Activated T-helper 2 cell treated with anti-CD3 and anti-CD28 coated beads, Interferon-gamma antibody, Interleukin-2, Interleukin-4, amounts not matched to agents 10 μg/mL and 5 μg/mL and 100 μg/mL, durations not matched to agents 14 hours and 24 hours and 36 hours (primary cell): ENCODE results near the gene PLEKHH1. TPM values are rescaled to one million over a fixed set of nuclear protein-coding genes. Genes with fewer than 3 reads are reported as not detected.

Experiments used
- DNase-seq: peaks from one replicate; pipeline ENCODE4 v3.0.0; 2021; ENCODE audit warnings: low spot score
- H3K27ac Mint-ChIP-seq: one replicate; pipeline ENCODE4 v1.8.0; 2021; ENCODE audit warnings: mixed read lengths
- H3K27me3 Mint-ChIP-seq: one replicate; pipeline ENCODE4 v1.8.0; 2021; ENCODE audit warnings: low read depth, mixed read lengths
- H3K36me3 Mint-ChIP-seq: one replicate; pipeline ENCODE4 v1.8.0; 2021; ENCODE audit warnings: low read depth, mixed read lengths
- H3K4me1 Mint-ChIP-seq: one replicate; pipeline ENCODE4 v1.8.0; 2021; ENCODE audit warnings: low read depth, mixed read lengths
- H3K4me3 Mint-ChIP-seq: one replicate; pipeline ENCODE4 v1.8.0; 2021; ENCODE audit warnings: low read depth, mild to moderate bottlenecking, moderate library complexity, mixed read lengths
- H3K9me3 Mint-ChIP-seq: one replicate; pipeline ENCODE4 v1.8.0; 2021; ENCODE audit warnings: mixed read lengths
- intact Hi-C: fragments of 100-400 bp; cut with micrococcal nuclease; formaldehyde crosslinking; loops from one replicate; pipeline ENCODE4 v1.15.1; 2023
- total RNA-seq: library from RNA; stranded (reverse); gene quantifications from 2 replicates; pipeline ENCODE4 v1.2.3, GENCODE V29; 2022

The PLEKHH1 gene
- total RNA-seq, 1 donor from 2014 or later: 1.5 TPM

DNA sequence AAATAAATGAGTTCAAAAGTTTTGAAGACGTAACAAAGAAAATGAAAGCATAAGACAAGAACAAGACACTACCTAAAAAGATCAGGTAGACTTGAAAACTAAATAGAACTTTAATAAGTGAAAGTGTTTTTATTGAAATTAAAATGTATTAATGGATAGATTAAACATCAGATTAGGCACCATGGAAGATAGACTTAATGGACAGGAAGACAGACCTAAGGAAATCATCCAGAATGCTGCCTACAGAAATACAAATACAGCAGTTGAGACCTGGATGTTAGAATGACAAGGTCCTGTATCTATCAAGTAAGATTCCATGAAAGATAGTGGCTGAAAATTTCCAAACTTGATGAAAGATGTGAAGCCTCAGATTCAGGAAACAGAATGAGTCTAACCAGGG is 11.5 kb downstream of the PLEKHH1 start:
- peaks cover 5% of the 10 kb centered on the region for H3K4me1 Mint-ChIP-seq
- H3K27me3 Mint-ChIP-seq: peaks cover 45% of the 10 kb centered on the region
- no peak overlapping the region for H3K4me3 Mint-ChIP-seq
- intact Hi-C loops: no loop called here
- no peaks in the 10 kb centered on the region for H3K36me3 Mint-ChIP-seq
- H3K9me3 Mint-ChIP-seq: peaks cover 5% of the 10 kb centered on the region
- no peak for DNase-seq
- H3K27ac Mint-ChIP-seq: no peak overlapping the region

DNA sequence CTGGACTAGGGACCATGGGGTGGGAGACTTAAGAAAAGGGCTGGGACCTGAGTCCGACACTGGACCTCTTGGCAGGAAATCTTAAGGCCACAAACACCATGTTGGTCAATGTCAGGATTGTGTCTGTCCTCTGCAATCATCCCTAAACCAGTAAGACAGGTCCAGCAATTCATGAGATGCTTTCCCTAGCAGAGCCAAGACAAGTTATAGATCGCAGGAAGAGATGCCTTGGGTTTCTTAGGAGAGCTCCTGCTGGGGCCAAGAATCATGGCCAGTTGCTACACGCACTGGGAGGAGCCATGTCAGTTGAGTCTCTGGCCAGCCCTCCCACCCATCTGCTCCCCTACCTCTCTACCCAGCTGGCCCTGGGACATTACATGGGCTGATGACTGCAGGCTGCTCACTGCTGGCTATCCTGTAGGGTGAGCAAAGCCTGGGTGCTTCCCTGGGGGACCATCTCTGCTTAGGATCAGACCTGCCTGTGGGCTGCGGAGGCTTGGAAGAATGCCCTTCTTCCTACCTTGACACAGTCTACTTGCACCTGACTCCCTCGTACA is 14.2 kb downstream of the PLEKHH1 start:
- intact Hi-C loops: no loop called here
- no peak overlapping the region for H3K27ac Mint-ChIP-seq
- no peaks in the 10 kb centered on the region for H3K36me3 Mint-ChIP-seq
- peaks cover 29% of the 10 kb centered on the region for H3K27me3 Mint-ChIP-seq
- H3K9me3 Mint-ChIP-seq: peaks cover 5% of the 10 kb centered on the region
- no peak for DNase-seq
- H3K4me3 Mint-ChIP-seq: no peak overlapping the region
- no peaks in the 10 kb centered on the region for H3K4me1 Mint-ChIP-seq

DNA sequence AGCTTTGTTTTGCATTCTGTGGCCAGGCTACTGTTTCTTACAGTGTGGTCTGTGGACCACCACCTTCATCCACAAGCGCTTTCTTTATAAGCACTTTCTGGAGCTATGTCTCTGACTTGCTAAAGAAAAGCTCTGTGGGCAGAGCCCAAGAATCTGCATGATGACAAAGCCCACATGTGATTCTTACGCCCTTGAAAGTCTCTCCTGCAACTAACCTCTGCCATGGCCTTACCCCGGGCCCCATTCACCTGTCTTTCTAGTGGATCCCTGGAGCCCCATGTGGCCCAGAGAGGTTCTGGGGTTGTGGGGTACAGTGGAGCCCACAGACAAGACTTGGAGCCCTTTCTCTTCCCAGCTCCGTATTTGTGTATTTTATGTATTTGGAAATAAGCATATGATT is 16.6 kb downstream of the PLEKHH1 start:
- Mint-ChIP-seq H3K36me3 (no peaks in the 10 kb centered on the region), H3K27me3 (peaks cover 16% of the 10 kb centered on the region), H3K9me3 (no peaks in the 10 kb centered on the region), H3K27ac (no peak overlapping the region), H3K4me1 (no peaks in the 10 kb centered on the region), H3K4me3 (no peak overlapping the region)
- DNase-seq: no peak
- intact Hi-C loops: no loop called here

DNA sequence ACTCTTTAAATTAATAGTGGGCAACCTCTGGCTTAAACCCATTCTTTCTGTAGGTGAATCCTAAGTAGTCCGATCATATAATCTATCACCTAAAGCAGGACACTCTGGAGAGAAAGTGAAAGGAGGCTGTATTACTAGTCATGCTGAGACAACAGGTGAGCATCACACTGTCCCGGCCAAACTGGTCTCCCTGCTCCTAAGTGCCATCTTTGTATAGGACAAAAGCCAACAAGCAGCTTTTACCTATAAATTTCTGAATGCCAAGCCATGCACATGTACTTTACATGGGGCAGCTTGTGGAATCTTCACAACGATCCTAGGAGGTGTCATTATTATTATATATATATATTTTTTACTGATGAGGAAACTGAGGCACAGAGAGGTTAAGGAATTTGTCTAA is 18.0 kb downstream of the PLEKHH1 start:
- Mint-ChIP-seq H3K4me1 (no peaks in the 10 kb centered on the region), H3K27me3 (peaks cover 7% of the 10 kb centered on the region), H3K9me3 (no peaks in the 10 kb centered on the region), H3K4me3 (no peak overlapping the region), H3K36me3 (no peaks in the 10 kb centered on the region), H3K27ac (no peak overlapping the region)
- no peak for DNase-seq
- intact Hi-C loops: no loop called here

DNA sequence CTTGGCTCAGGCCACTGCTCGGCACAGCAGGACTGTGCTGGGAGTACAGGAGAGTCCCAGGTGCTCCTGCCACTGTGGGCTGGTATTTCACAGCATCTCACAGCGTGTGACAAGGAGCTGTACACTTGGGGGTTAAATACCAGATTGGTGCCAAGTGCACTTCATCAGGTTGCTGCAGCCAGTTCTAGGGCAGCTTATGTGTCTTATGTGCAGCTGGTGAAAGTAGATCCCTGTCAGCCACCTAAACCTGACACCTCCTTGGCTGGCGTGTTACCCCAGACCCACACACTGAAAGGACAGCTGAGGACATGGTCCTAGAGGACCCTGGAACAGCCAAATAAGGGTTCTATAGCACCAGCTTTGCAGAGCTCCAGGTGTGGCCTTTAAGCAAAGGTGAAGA is 18.9 kb downstream of the PLEKHH1 start:
- Mint-ChIP-seq H3K27ac (no peak overlapping the region), H3K36me3 (no peaks in the 10 kb centered on the region), H3K4me3 (no peak overlapping the region), H3K27me3 (peaks cover 6% of the 10 kb centered on the region), H3K9me3 (no peaks in the 10 kb centered on the region), H3K4me1 (peaks cover under 1% of the 10 kb centered on the region)
- DNase-seq: no peak
- intact Hi-C loops: no loop called here

DNA sequence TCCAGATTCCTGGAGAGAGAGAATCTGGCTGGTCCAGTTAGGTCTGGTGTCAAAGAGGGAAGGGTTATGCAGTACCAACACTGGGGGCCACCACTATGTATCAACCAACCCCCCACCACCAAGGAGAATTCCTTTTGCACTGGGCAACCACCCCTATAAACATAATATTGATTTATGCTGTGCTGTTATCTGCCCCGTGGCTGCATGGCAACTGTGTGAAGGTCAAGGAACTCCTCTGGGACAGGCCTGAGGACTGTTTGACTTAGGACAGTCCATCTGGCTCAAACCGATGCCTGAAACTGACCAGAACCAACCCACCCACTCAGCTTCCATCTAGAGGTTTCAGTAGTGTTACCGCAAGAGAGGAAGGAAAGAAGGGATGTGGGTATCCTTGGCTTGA is 20.5 kb downstream of the PLEKHH1 start:
- H3K4me1 Mint-ChIP-seq: peaks cover 2% of the 10 kb centered on the region
- no peaks in the 10 kb centered on the region for H3K9me3 Mint-ChIP-seq
- intact Hi-C loops: no loop called here
- H3K4me3 Mint-ChIP-seq: no peak overlapping the region
- DNase-seq: no peak
- H3K27ac Mint-ChIP-seq: no peak overlapping the region
- H3K36me3 Mint-ChIP-seq: no peaks in the 10 kb centered on the region
- H3K27me3 Mint-ChIP-seq: peaks cover 10% of the 10 kb centered on the region

DNA sequence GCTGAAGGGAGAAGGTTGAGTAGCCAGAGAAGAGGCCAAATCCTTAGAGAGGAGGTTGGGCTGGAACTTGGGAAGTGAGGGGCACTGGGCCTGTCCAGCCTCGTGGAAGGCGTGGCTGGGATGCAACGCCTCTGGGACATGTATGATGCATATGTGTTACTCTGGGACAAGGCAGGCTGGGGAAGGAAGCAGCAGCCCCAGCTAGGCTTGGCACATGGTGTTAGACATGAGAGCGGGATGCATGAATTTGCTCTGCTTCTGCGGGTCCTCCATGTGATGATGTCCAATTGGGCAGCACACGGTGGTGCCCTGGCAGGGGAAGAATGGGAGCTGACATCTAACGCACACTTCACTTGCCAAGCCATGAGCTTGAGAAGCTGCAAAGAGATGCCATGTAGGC is 21.3 kb downstream of the PLEKHH1 start:
- Mint-ChIP-seq H3K27me3 (peaks cover 10% of the 10 kb centered on the region), H3K27ac (no peak overlapping the region), H3K9me3 (no peaks in the 10 kb centered on the region), H3K4me1 (peaks cover 2% of the 10 kb centered on the region), H3K36me3 (no peaks in the 10 kb centered on the region), H3K4me3 (no peak overlapping the region)
- intact Hi-C loops: no loop called here
- DNase-seq: no peak

DNA sequence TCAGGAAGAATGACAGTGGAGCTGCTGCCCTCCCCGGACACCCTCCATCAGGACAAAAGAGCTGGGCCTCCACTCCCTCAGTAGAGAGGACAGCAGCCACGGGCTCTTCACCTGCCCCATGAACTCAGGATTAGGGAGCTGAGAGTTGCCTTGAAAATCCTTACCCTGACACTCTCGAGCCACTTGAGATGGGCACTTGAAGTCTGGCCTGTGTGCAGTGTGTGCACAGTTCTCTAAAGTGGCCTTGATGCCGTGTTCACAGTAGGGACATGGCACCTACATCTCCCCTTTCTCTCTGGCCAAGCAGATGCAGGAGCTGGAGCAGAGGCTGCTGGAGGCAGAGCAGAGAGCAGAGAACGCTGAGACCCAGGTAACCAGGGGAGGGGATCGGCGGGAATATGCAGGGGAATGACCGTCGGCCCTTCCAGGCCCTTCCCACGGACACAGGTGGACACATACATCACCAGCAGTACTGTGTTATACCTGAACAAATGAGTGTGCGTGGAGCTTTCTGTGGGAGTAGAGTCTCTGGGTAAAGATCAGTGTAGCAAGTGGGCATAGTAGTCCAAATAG is 22.5 kb downstream of the PLEKHH1 start:
- Mint-ChIP-seq H3K27ac (no peak overlapping the region), H3K27me3 (peaks cover 12% of the 10 kb centered on the region)
- intact Hi-C loops: no loop called here

DNA sequence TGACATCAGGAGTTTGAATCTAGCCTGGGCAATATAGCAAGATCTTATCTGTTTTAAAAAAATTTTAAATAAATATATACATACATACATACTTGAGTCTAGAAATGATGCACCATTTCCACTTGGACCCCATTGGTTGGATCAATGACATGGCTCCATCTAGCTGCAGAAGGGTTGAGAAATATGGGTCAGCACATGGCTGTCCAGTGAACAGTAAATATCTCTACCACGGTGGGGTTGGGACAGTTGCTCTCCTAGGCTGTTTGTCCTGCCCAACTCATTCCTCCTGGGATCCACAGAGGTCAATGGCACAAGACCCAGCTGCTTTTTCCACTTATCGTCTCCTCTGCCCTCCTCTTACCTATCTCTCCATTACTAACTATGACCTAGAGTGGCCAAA is 23.6 kb downstream of the PLEKHH1 start:
- intact Hi-C loops: no loop called here
- Mint-ChIP-seq H3K4me3 (no peak overlapping the region), H3K27me3 (peaks cover 12% of the 10 kb centered on the region), H3K9me3 (no peaks in the 10 kb centered on the region), H3K36me3 (no peaks in the 10 kb centered on the region), H3K27ac (no peak overlapping the region), H3K4me1 (peaks cover 2% of the 10 kb centered on the region)
- no peak for DNase-seq

More for the DNA sequence above, 22.5 kb downstream of the PLEKHH1 start:
- Mint-ChIP-seq H3K9me3 (no peaks in the 10 kb centered on the region), H3K4me3 (no peak overlapping the region), H3K36me3 (no peaks in the 10 kb centered on the region), H3K4me1 (peaks cover 2% of the 10 kb centered on the region)
- DNase-seq: no peak

DNA sequence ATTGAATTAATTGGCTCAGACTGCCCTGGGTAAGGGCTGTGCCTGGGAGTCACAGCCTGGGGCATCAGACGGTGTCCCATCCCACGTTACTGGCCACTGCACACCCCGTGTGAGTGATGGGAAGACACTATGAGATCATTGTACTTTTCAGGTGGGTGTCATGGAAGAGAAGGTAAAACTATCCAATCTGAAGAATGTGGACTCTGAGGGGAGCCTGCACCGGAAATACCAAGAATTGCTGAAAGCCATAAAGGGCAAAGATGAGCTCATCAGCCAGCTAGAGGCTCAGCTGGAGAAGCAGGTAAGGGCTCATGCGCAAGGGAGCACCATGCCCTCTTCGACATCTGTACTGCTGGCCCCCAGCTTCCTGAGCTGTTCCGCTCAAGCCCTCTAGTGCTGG is 24.0 kb downstream of the PLEKHH1 start:
- intact Hi-C loops: no loop called here
- Mint-ChIP-seq H3K4me3 (no peak overlapping the region), H3K27me3 (peaks cover 12% of the 10 kb centered on the region), H3K27ac (no peak overlapping the region), H3K9me3 (no peaks in the 10 kb centered on the region), H3K36me3 (no peaks in the 10 kb centered on the region), H3K4me1 (peaks cover 2% of the 10 kb centered on the region)
- DNase-seq: no peak

DNA sequence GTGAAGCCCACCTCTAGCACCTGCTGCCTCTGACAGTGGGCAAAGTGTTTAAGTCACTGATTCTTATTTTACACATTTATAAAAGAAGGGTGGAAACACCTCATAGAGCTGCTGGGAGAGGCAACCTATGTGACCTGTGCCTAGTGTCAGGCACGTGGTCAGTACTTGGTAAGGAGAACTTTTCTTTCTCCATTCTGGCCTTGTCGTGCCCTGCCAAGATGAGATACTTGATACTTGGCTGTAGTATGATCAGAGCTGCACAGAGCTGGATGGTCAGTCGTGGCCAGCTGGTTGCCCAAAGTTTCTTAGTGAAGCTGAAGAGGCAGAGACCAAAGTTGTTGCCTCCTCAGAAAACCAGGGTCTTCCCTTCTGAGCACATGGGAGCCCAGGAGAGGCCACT is 24.6 kb downstream of the PLEKHH1 start:
- Mint-ChIP-seq H3K4me3 (no peak overlapping the region), H3K27ac (no peak overlapping the region), H3K9me3 (no peaks in the 10 kb centered on the region), H3K36me3 (no peaks in the 10 kb centered on the region), H3K27me3 (peaks cover 11% of the 10 kb centered on the region), H3K4me1 (peaks cover 2% of the 10 kb centered on the region)
- intact Hi-C loops: no loop called here
- DNase-seq: no peak

DNA sequence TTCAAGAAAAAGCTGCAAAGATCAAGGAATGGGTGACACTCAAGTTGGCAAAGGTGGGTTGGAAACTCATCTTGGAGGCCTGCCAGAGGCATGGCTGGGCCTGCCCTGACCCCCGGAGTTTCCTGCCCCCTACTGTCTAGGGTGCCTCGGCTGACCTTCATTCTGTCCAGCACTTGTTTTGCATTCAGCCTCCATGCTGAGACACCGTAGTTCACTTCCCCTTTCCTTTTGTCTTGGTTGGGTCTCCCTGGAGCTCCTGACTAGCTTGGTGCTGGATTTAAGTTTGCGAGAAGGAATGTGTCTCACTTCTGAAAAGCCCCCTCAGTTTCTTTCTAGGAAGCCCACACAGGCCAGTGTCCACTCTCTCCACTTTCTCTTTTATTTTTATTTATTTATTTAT is 26.5 kb downstream of the PLEKHH1 start:
- intact Hi-C loops: no loop called here
- Mint-ChIP-seq H3K36me3 (no peaks in the 10 kb centered on the region), H3K27me3 (peaks cover 6% of the 10 kb centered on the region), H3K27ac (no peak overlapping the region), H3K4me3 (no peak overlapping the region), H3K9me3 (no peaks in the 10 kb centered on the region), H3K4me1 (peaks cover 2% of the 10 kb centered on the region)
- DNase-seq: no peak

DNA sequence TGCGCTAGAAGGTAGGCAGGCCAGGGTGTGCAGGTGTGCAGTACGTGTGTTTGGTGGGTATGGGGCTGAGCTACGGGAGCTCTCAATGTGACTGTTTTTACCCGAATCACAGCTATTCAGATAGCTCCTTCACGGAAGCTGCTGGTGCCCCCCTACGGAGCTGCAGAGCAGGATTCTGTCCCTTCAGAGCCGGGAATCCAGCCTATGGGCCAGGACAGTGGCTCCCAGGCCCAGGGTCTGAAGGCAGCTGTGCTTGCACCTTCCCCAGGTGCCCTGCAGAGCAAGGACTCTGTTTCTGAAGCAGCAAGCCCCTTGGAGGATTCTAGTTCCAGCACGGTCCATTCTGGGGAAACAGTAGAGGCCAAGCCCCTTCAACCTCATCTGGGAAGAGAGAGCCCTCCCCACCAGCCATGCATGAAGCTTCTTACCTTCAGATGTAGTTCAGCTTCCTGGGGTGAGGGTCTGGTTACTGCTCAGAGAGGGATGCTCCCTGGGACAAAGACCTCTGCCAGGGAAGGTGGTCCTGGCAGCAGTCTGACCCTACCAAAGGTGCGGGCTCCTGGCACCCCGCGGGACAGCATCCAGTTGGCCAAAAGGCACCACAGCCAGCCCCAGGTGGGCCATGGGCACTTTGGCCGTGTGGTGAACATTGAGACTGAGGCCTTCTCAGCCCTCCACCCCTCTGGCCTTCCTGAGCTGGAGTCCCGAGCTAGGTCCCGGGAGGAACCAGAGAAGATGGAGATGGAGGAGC is 29.1 kb downstream of the PLEKHH1 start:
- H3K4me3 Mint-ChIP-seq: no peak overlapping the region
- no peaks in the 10 kb centered on the region for H3K36me3 Mint-ChIP-seq
- intact Hi-C loops: no loop called here
- no peak overlapping the region for H3K27ac Mint-ChIP-seq
- no peak for DNase-seq
- H3K4me1 Mint-ChIP-seq: no peaks in the 10 kb centered on the region
- no peaks in the 10 kb centered on the region for H3K9me3 Mint-ChIP-seq
- H3K27me3 Mint-ChIP-seq: peaks cover 6% of the 10 kb centered on the region
